Endometrial microvascular endothelial cells (primary cell): ENCODE measurements around the gene CITED4. TPM values are rescaled to one million over a fixed set of nuclear protein-coding genes. Genes with fewer than 3 reads are reported as not detected.

Experiments used
- in situ Hi-C: cut with HindIII; loops from 2 replicates; pipeline ENCODE4 v1.10.0; 2017; ENCODE audit warnings: low sequenced_read_pairs, low pct_unique_long_range_greater_than_20kb; ENCODE audit errors: inconsistent ontology term
- total RNA-seq: library from RNA; depleted of rRNA; stranded (reverse); fragments of >200 nt; gene quantifications from one replicate; pipeline ENCODE4 v1.2.3, GENCODE V29; 2015; ENCODE audit errors: inconsistent ontology term

Gene CITED4
- total RNA-seq, 1 donor from 2014 or later = 64.0 TPM

DNA sequence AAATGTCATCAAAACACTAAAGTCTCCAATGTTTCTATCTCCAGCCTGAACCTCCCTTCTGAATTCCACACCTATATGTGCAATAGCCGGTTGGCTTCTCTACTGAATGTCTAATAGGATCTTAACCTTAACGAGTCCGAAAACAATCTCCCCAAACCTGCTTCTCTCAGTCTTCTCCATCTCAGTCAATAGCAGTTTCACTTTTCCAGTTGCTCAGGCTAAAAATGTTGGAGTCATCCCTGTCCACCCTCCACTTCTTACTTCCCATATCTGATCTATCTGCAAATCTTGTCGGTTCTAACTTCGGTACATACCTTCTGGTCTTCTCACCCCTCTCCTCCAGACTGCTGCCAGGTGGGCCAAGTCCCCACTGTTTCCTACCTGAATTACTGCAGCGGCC lies 25.5 kb upstream of the CITED4 start:
- in situ Hi-C loops = no loop called here

DNA sequence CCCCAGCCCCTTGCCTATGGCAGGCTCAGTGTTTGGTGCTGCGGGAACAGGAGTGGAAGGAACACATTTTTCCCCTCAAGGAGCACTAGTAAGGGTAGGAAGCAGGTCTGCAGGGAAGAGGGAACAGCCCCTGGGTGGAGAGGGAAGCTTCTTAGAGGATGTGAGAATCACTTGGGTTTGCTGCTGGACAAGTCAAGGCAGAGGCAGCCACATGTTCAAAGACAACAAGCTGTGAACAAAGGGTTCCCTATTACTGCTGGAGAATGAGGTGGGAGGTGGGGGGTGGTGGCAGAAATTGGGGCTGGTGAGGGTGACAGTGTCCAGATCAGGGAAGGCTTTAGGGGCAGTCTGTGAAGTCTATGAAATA lies 24.8 kb upstream of the CITED4 start:
- in situ Hi-C loops = no loop called here

GRCh38 chr1:40886318-40887011 lies 24.3 kb upstream of the CITED4 start:
- in situ Hi-C loops = no loop called here

DNA sequence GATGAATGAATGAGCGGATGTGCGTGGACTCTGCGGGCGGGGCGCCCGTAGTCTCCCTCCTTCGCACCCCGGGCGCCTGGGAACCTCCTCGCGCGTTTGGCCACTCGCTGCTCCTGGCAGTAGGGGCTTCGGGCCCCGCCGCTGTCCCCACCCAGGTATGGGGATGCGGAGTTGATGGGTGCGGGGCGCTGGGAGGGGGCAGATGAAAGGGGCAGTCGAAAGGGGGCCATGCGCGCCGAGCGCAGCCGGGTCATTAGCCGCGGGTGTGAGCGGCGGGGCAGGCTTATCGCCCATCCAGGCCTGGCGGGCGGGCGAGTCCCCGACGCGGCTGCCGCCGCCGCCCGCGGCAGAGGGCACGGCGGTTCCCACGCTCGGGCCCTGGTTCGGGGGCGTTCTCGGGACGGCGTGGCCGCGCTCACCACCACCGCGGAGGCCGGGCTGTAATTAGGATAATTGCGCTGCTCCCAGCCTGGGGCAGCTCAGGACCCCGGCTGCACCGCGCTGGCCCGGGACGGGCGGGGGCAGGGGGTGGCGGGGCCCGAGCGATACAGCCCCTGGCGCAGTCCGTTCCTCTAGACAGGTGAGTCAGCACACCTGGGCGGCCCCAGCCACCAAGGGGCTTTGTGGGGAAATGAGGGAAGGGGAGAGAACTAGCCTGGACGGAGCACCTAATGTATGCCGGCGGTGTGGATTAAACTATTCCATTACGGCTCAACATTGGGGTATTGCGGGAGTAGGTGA lies 22.1 kb upstream of the CITED4 start:
- in situ Hi-C loops = no loop called here

DNA sequence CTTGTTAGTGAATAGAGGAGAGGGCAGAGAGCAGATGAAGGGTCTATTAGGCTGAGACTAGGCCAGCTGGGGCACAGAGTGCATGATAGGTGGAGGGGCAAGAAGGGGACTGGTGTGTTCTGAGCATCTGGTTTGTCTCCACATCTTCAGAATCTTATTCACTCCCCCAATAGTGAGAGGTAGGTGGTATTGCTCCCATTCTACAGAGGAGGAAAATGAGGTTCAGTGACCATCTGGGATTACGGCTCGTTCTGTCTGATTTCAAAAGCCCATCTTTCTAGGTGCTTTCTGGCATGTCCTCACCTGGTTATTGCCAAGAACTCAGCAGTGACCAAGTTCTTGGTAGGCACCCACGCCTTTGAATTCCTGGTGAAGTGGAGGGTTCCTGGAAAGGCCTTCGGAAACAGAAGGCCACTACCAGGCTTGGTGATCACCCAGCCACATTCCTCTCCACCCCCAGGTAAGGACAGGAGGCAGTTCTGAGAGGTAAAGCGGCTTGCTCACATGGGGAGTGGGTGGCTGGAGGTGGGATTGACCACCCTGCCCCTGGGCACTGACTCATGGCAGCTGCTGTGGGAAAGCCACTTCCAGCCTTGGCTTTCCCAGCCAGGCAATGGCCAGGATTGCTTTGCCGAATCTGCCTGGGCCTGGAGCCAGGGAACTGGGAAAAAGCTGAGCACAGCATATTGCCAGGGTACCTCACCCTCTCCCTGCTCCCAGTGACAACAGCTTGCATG lies 18.8 kb upstream of the CITED4 start:
- in situ Hi-C loops = no loop called here

GRCh38 chr1:40879482-40880175 lies 17.5 kb upstream of the CITED4 start:
- in situ Hi-C loops = no loop called here

GRCh38 chr1:40878906-40879305 lies 16.7 kb upstream of the CITED4 start:
- in situ Hi-C loops = no loop called here

- in situ Hi-C loops = no loop called here
Observed at GRCh38 chr1:40877698-40878097, 15.5 kb upstream of the CITED4 start.

DNA sequence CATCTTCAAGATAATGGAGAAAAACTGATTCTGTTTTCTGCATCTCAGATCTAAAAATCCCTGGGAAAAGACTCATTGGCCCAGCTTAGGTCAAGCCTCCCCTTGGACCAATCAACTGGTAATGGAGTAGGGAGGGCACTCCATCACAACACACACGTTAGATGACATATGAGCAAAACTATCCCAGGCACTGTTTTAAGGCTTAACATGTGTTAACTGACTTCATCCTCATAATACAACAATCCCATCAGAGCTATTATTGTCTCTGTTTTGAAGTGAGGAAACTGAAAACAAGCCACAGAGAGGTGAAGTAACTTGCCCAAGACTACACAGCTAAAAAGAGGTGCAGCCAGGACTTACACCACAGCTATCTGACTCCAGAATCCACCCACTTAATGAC lies 14.7 kb upstream of the CITED4 start:
- in situ Hi-C loops = no loop called here

DNA sequence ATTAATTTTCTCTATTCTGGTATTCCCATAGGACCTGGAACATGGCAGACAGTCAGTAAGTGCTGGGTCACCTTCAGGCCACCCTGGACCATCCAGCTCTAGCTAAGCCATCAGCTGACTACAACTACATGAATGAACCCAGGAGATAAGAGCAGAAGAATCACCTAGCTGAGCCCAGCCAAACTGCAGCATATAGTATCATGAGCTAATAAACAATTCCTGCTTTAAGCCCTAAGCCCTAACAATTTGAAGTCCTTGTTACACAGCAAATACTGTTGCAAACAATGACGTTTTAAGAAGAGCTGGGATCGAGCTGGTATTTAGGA lies 14.2 kb upstream of the CITED4 start:
- in situ Hi-C loops = no loop called here

DNA sequence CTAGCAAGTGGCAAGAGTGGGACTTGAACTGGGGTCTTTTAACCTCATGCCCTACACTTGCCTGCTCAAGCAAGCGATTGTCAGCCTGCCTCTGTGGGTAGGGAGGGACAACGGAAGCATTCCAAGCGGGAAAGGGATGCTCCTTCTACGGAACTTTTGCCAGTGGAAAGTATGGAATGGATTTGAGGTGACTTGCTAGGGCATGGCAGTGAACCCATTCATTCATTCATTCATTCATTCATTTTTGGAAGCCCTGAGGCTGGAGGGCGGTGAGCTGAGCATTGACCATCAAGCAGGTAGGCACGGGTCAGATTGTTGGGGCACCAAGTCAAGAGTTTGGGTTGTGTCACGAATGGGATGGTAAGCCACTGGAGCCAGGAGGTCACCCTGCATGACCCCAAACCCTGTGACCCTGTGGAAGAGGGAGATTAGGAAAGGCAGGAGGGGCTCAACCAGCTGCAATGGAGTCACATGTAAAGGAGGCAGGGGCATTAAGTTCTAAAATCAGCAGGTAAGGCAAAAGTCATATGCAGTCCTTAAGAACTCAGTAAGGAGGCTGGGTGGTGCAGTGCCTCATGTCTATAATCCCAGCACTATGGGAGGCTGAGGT lies 11.8 kb upstream of the CITED4 start:
- in situ Hi-C loops = no loop called here

DNA sequence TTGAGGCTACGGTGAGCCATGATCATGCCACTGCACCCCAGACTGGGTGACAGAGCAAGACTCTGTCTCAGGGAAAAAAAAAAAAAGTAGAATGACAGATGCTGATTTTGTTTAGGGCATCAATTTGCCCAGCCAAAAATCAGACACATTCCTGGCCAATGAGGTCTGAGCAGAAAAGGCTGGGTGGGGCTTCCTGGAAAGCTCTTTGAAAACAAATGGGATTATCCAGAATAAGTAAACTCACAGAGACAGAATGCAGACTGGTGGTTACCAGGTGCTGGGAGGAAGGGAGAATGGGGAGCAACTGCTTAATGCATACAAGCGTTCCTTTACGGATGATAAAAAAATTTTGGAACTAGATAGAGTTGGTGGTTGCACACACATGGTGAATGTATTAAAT lies 10.1 kb upstream of the CITED4 start:
- in situ Hi-C loops = no loop called here

- in situ Hi-C loops = no loop called here
Observed at GRCh38 chr1:40870135-40870728, 8.1 kb upstream of the CITED4 start.

GRCh38 chr1:40868051-40868723 lies 6.0 kb upstream of the CITED4 start:
- in situ Hi-C loops = no loop called here

GRCh38 chr1:40861224-40862003 lies 749 bp downstream of the CITED4 start:
- in situ Hi-C loops = no loop called here

- in situ Hi-C loops = no loop called here
Observed at GRCh38 chr1:40860706-40861223, 1.4 kb downstream of the CITED4 start.

DNA sequence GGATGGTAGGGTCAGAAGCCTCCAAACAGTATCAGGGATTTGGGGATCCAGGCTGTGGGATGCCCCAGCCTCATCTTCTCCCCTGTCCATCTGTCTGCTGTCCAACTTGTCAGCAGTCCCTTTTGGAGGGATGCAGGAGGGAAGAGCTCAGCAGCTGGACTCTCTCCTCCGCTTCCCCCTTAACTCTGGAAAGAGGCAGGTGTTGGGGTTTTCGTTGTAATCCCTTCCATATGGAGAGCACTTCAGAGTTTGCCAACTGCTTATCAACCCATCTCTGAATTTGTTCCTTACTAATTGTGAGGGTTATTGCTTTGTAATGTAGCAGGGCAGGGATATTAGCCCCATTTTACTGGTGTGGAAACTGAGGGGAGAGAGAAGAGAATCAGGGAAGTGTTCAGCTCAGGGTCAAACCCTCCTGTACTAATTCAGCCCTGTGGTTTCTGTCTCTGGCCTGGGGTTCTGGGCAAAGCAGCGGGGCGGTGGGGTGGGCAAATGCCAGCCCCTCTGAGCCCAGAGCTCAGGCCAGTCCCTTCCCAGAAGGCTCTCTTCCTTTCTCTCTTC lies 3.2 kb downstream of the CITED4 start:
- in situ Hi-C loops = no loop called here
